Measurements from ENCODE around the gene EMX1.

- TF ChIP-seq CTCF (conservative IDR thresholded peaks at IDR 0.05; ENCODE audit: low read length) (no peak), EZH2phosphoT487 (IDR thresholded peaks at IDR 0.05; ENCODE audit: borderline replicate concordance) (no peak)
These were observed 11.7 kb downstream of the EMX1 start for GRCh38 chr2:72929010-72929409.
